Measurements from ENCODE around the gene CLEC4M.

The CLEC4M gene

DNA sequence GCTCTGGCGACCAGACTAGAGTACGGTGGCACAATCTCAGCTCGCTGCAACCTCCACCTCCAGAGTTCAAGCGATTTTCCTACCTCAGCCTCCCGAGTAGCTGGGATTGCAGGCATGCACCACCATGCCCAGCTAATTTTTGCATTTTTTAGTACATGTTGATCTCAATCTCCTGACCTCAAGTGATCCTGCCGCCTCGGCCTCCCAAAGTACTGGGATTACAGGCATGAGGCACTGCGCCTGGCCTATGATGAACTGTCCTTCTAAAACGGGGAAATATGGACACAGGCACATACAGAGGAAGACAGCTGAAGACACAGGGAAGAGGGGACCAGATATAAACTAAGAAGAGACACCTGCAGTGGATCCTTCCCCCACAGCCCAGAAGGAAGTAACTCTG, 12.7 kb downstream of the CLEC4M start:
- Histone ChIP-seq H3K79me1 (ENCODE audit: low read length) (no peaks in the 10 kb centered on the region), H4K8ac (ENCODE audit: low read depth, low read length) (no peak overlapping the region), H3K56ac (ENCODE audit: low read length) (no peak overlapping the region), H3K79me2 (ENCODE audit: control insufficient read depth, insufficient read depth, low read length) (no peaks in the 10 kb centered on the region), H3K9ac (ENCODE audit: low read length) (no peak overlapping the region), H2AK5ac (ENCODE audit: low read length) (no peak overlapping the region), H3K4me3 (ENCODE audit: low read length) (no peak overlapping the region), H3K18ac (ENCODE audit: low read length) (no peak overlapping the region), H3K4me1 (ENCODE audit: control insufficient read depth, low read depth, low read length) (no peaks in the 10 kb centered on the region), H4K5ac (ENCODE audit: low read length) (no peak overlapping the region), H3K27me3 (ENCODE audit: insufficient read depth, low read length, poor library complexity) (no peaks in the 10 kb centered on the region), H2BK5ac (ENCODE audit: low read length) (no peak overlapping the region), H3K36me3 (ENCODE audit: control insufficient read depth, insufficient read depth, low read length) (no peaks in the 10 kb centered on the region), H3K23ac (ENCODE audit: low read length) (no peak overlapping the region), H2BK15ac (replicated peaks; ENCODE audit: low read depth) (no peak overlapping the region), H3K27ac (ENCODE audit: low read depth, low read length) (no peak overlapping the region), H3K4ac (ENCODE audit: low read depth, low read length) (no peak overlapping the region), H2BK120ac (ENCODE audit: low read depth, low read length) (no peak overlapping the region), H3K4me2 (ENCODE audit: low read length) (no peak overlapping the region)
- no peak for DNase-seq
- WGBS (ENCODE audit: extremely low coverage, insufficient coverage, low lambda C conversion rate) = no CpG with 5 or more reads among the region's 9 CpGs

DNA sequence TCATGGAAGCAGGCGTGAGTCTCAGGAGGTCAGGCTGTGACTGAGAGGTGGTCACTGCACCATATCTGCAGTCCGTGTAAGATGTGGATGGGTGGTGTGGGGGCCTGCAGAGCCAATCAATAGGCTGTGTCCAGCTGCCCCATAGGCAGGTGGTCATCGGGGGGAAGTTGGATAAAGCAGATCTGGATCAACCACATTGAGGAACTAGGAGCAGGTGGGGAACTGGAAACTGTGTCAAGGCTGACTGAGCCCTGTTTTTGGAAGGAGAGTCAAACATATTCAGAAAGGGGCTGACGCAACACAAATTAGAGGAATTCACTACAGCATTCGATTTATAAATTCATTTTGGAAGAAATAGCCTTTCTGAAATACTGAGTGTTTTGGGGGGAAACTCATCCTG, 15.0 kb downstream of the CLEC4M start:
- no peak overlapping the region for H3K4ac ChIP-seq (ENCODE audit: low read depth, low read length)
- no peak overlapping the region for H2BK120ac ChIP-seq (ENCODE audit: low read depth, low read length)
- no peaks in the 10 kb centered on the region for H3K36me3 ChIP-seq (ENCODE audit: control insufficient read depth, insufficient read depth, low read length)
- no peak overlapping the region for H4K5ac ChIP-seq (ENCODE audit: low read length)
- H2BK5ac ChIP-seq (ENCODE audit: low read length) = no peak overlapping the region
- no peak overlapping the region for H3K4me2 ChIP-seq (ENCODE audit: low read length)
- no peak overlapping the region for H3K9ac ChIP-seq (ENCODE audit: low read length)
- no peak overlapping the region for H3K4me3 ChIP-seq (ENCODE audit: low read length)
- H3K4me1 ChIP-seq (ENCODE audit: control insufficient read depth, low read depth, low read length) = no peaks in the 10 kb centered on the region
- H4K8ac ChIP-seq (ENCODE audit: low read depth, low read length) = no peak overlapping the region
- no peak overlapping the region for H3K23ac ChIP-seq (ENCODE audit: low read length)
- H3K27ac ChIP-seq (ENCODE audit: low read depth, low read length) = no peak overlapping the region
- H3K18ac ChIP-seq (ENCODE audit: low read length) = no peak overlapping the region
- no peak for DNase-seq
- no peaks in the 10 kb centered on the region for H3K79me1 ChIP-seq (ENCODE audit: low read length)
- H3K79me2 ChIP-seq (ENCODE audit: control insufficient read depth, insufficient read depth, low read length) = no peaks in the 10 kb centered on the region
- no peak overlapping the region for H2AK5ac ChIP-seq (ENCODE audit: low read length)
- H3K27me3 ChIP-seq (ENCODE audit: insufficient read depth, low read length, poor library complexity) = no peaks in the 10 kb centered on the region
- no peak overlapping the region for H2BK15ac ChIP-seq (replicated peaks; ENCODE audit: low read depth)
- WGBS (ENCODE audit: extremely low coverage, insufficient coverage, low lambda C conversion rate) = no CpG with 5 or more reads among the region's 5 CpGs
- no peak overlapping the region for H3K56ac ChIP-seq (ENCODE audit: low read length)

DNA sequence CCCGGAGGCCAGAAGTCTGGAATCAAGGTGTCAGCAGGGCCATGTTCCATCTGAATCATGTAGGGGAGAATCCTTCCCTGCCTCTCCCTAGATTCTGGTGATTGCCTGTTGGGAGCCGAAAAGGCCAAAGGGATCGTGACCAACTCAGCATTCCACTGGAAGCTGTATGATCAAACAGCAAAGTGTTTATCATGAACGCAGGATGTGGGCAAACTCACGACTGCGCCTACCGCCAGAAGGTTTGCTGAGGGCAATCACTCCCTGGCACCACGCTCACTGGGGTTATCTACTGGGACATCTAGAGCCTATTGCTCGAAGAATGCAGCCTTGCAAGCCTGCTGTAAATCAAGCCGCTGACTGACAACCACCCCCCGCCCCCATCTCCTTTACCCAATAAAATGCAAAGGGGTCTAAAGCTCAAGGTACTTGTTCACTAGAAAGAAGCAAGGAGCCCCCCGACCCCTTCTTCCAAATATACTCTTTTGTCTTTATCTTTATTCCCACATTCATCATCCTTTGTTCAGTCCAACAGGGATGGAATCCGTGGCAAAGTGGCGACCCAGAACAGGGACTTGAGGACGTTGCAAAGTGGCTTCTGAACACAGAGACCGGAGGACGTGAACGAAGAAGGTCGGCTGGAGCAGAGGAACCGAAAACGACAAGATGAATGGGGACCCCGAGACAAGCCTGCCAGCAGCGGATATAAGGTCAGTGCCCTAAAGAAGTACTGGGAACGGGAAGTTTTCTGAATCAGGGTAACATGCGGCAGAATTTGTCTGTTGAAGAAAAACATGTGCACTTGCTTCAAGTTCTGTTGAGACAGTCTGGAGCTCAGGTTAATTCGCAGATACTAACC, 16.8 kb downstream of the CLEC4M start:
- no peak overlapping the region for H4K5ac ChIP-seq (ENCODE audit: low read length)
- WGBS (ENCODE audit: extremely low coverage, insufficient coverage, low lambda C conversion rate) = no CpG with 5 or more reads among the region's 26 CpGs
- H2BK15ac ChIP-seq (replicated peaks; ENCODE audit: low read depth) = no peak overlapping the region
- no peak overlapping the region for H3K4me2 ChIP-seq (ENCODE audit: low read length)
- H3K36me3 ChIP-seq (ENCODE audit: control insufficient read depth, insufficient read depth, low read length) = no peaks in the 10 kb centered on the region
- H3K4ac ChIP-seq (ENCODE audit: low read depth, low read length) = no peak overlapping the region
- H3K18ac ChIP-seq (ENCODE audit: low read length) = no peak overlapping the region
- H2BK5ac ChIP-seq (ENCODE audit: low read length) = no peak overlapping the region
- DNase-seq = no peak
- H4K8ac ChIP-seq (ENCODE audit: low read depth, low read length) = no peak overlapping the region
- H3K4me1 ChIP-seq (ENCODE audit: control insufficient read depth, low read depth, low read length) = no peaks in the 10 kb centered on the region
- H3K56ac ChIP-seq (ENCODE audit: low read length) = no peak overlapping the region
- H3K79me2 ChIP-seq (ENCODE audit: control insufficient read depth, insufficient read depth, low read length) = no peaks in the 10 kb centered on the region
- no peak overlapping the region for H3K4me3 ChIP-seq (ENCODE audit: low read length)
- no peak overlapping the region for H3K27ac ChIP-seq (ENCODE audit: low read depth, low read length)
- no peaks in the 10 kb centered on the region for H3K27me3 ChIP-seq (ENCODE audit: insufficient read depth, low read length, poor library complexity)
- no peak overlapping the region for H3K9ac ChIP-seq (ENCODE audit: low read length)
- no peak overlapping the region for H2AK5ac ChIP-seq (ENCODE audit: low read length)
- no peak overlapping the region for H2BK120ac ChIP-seq (ENCODE audit: low read depth, low read length)
- H3K79me1 ChIP-seq (ENCODE audit: low read length) = no peaks in the 10 kb centered on the region
- no peak overlapping the region for H3K23ac ChIP-seq (ENCODE audit: low read length)

DNA sequence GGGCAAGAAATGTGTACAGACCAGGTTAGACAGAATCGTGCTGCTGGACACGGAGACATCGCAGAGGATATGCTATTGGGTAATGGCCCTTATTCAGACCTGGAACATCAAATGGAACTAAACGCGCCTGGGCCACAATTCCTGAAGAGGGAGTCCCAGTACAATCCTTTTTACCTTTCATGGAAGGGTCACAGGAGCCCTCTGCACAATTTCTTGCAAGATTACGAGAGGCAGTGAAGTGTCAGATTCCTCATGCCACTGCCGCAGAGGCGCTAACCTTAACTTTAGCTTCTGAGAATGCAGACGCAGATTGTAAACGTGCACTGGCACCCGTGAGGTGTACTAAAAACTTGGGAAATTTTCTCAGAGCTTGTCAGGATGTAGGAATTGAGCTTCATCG, 18.1 kb downstream of the CLEC4M start:
- DNase-seq = no peak
- Histone ChIP-seq H3K4ac (ENCODE audit: low read depth, low read length) (no peak overlapping the region), H4K8ac (ENCODE audit: low read depth, low read length) (no peak overlapping the region), H3K27me3 (ENCODE audit: insufficient read depth, low read length, poor library complexity) (no peaks in the 10 kb centered on the region), H3K27ac (ENCODE audit: low read depth, low read length) (no peak overlapping the region), H3K23ac (ENCODE audit: low read length) (no peak overlapping the region), H2BK120ac (ENCODE audit: low read depth, low read length) (no peak overlapping the region), H3K18ac (ENCODE audit: low read length) (no peak overlapping the region), H3K4me3 (ENCODE audit: low read length) (no peak overlapping the region), H2AK5ac (ENCODE audit: low read length) (no peak overlapping the region), H3K4me1 (ENCODE audit: control insufficient read depth, low read depth, low read length) (no peaks in the 10 kb centered on the region), H3K9ac (ENCODE audit: low read length) (no peak overlapping the region), H2BK5ac (ENCODE audit: low read length) (no peak overlapping the region), H4K5ac (ENCODE audit: low read length) (no peak overlapping the region), H3K79me1 (ENCODE audit: low read length) (no peaks in the 10 kb centered on the region), H3K36me3 (ENCODE audit: control insufficient read depth, insufficient read depth, low read length) (no peaks in the 10 kb centered on the region), H3K79me2 (ENCODE audit: control insufficient read depth, insufficient read depth, low read length) (no peaks in the 10 kb centered on the region), H2BK15ac (replicated peaks; ENCODE audit: low read depth) (no peak overlapping the region), H3K4me2 (ENCODE audit: low read length) (no peak overlapping the region), H3K56ac (ENCODE audit: low read length) (no peak overlapping the region)
- WGBS (ENCODE audit: extremely low coverage, insufficient coverage, low lambda C conversion rate) = no CpG with 5 or more reads among the region's 12 CpGs

DNA sequence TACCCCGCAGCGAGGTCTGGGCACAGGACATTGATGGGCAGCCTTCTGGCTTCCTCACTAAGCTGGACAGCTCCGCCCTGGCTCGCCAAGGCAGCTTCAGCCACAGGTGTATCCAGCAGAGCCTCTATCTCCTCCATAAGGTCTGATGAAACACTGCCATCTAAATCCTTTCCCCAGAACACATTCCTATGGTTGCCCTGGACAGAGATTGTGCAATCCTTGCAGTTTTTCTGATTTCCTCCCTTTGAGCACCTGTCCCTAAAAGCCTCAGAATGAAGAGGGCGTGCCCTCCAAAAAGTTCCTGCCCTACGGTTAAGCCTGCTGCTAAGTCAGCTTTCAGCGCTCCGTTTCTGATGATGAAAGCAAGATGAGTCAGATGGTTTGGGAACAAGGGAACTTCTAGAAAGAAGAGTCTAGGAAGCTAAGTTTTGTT, 21.0 kb downstream of the CLEC4M start:
- no peak overlapping the region for H2BK5ac ChIP-seq (ENCODE audit: low read length)
- peak; percentile 32 for DNase-seq
- no peaks in the 10 kb centered on the region for H3K4me1 ChIP-seq (ENCODE audit: control insufficient read depth, low read depth, low read length)
- no peak overlapping the region for H3K23ac ChIP-seq (ENCODE audit: low read length)
- peaks cover 13% of the 10 kb centered on the region for H3K27me3 ChIP-seq (ENCODE audit: insufficient read depth, low read length, poor library complexity)
- no peak overlapping the region for H2BK15ac ChIP-seq (replicated peaks; ENCODE audit: low read depth)
- no peaks in the 10 kb centered on the region for H3K79me2 ChIP-seq (ENCODE audit: control insufficient read depth, insufficient read depth, low read length)
- no peak overlapping the region for H3K27ac ChIP-seq (ENCODE audit: low read depth, low read length)
- H2BK120ac ChIP-seq (ENCODE audit: low read depth, low read length) = no peak overlapping the region
- no peak overlapping the region for H3K18ac ChIP-seq (ENCODE audit: low read length)
- no peak overlapping the region for H3K56ac ChIP-seq (ENCODE audit: low read length)
- H3K4me2 ChIP-seq (ENCODE audit: low read length) = no peak overlapping the region
- H3K79me1 ChIP-seq (ENCODE audit: low read length) = no peaks in the 10 kb centered on the region
- no peak overlapping the region for H3K4me3 ChIP-seq (ENCODE audit: low read length)
- H3K4ac ChIP-seq (ENCODE audit: low read depth, low read length) = no peak overlapping the region
- no peak overlapping the region for H4K8ac ChIP-seq (ENCODE audit: low read depth, low read length)
- no peak overlapping the region for H2AK5ac ChIP-seq (ENCODE audit: low read length)
- no peaks in the 10 kb centered on the region for H3K36me3 ChIP-seq (ENCODE audit: control insufficient read depth, insufficient read depth, low read length)
- no peak overlapping the region for H3K9ac ChIP-seq (ENCODE audit: low read length)
- no CpG with 5 or more reads among the region's 8 CpGs for WGBS (ENCODE audit: extremely low coverage, insufficient coverage, low lambda C conversion rate)
- H4K5ac ChIP-seq (ENCODE audit: low read length) = no peak overlapping the region

DNA sequence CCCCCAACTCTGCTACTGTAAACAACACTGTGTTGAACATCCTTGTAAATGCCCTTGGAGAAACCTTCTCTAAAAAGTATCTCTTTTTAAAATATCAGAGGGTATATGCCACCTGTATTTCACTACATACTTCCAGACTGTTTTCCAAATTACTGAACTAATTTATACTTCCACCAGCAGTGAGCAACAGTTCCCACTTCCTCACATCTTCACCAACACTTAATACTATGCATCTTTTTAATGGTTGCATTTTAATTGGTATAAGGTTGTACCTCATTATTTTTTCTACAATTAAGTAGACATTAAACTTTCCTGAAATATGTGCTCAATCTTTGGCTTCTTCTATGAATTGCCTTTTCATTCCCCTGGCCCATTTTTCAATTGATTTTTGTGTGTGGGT, 21.8 kb downstream of the CLEC4M start:
- Histone ChIP-seq H2BK120ac (ENCODE audit: low read depth, low read length) (no peak overlapping the region), H3K27me3 (ENCODE audit: insufficient read depth, low read length, poor library complexity) (peaks cover 20% of the 10 kb centered on the region), H4K8ac (ENCODE audit: low read depth, low read length) (no peak overlapping the region), H2AK5ac (ENCODE audit: low read length) (no peak overlapping the region), H2BK5ac (ENCODE audit: low read length) (no peak overlapping the region), H3K18ac (ENCODE audit: low read length) (no peak overlapping the region), H3K9ac (ENCODE audit: low read length) (no peak overlapping the region), H3K56ac (ENCODE audit: low read length) (no peak overlapping the region), H3K4me2 (ENCODE audit: low read length) (no peak overlapping the region), H3K36me3 (ENCODE audit: control insufficient read depth, insufficient read depth, low read length) (no peaks in the 10 kb centered on the region), H3K79me1 (ENCODE audit: low read length) (no peaks in the 10 kb centered on the region), H4K5ac (ENCODE audit: low read length) (no peak overlapping the region), H3K27ac (ENCODE audit: low read depth, low read length) (no peak overlapping the region), H2BK15ac (replicated peaks; ENCODE audit: low read depth) (no peak overlapping the region), H3K79me2 (ENCODE audit: control insufficient read depth, insufficient read depth, low read length) (no peaks in the 10 kb centered on the region), H3K4ac (ENCODE audit: low read depth, low read length) (no peak overlapping the region), H3K23ac (ENCODE audit: low read length) (no peak overlapping the region), H3K4me1 (ENCODE audit: control insufficient read depth, low read depth, low read length) (no peaks in the 10 kb centered on the region), H3K4me3 (ENCODE audit: low read length) (no peak overlapping the region)
- DNase-seq = no peak
